Endothelial cell of umbilical vein (primary cell): ENCODE data around the gene CEP95.

Source experiments
- CTCF ChIP-seq, 2 donors: IDR thresholded peaks; 1 replicate in 1 of 2; 2 replicates in 1 of 2; pipeline ENCODE4 v1.5.1; 2011; ENCODE audit warnings: low read length in 2 of 2, mild to moderate bottlenecking in 2 of 2, moderate library complexity in 2 of 2, control low read depth in 1 of 2, inconsistent platforms in 1 of 2, low read depth in 1 of 2; ENCODE audit not compliant: insufficient read depth in 1 of 2; ENCODE audit errors: extremely low read depth in 1 of 2
- EZH2 ChIP-seq: IDR thresholded peaks from 2 replicates; pipeline ENCODE4 v1.6.1; 2012; ENCODE audit warnings: borderline replicate concordance, low read depth, mild to moderate bottlenecking, moderate library complexity, low read length, inconsistent platforms; ENCODE audit not compliant: severe bottlenecking

GRCh38 chr17:64508683-64509082, 1.9 kb downstream of the CEP95 start:
- TF ChIP-seq CTCF (IDR thresholded peaks at IDR 0.05; ENCODE audit: extremely low read depth in 1 of 2, insufficient read depth in 1 of 2, low read depth in 1 of 2, low read length in 2 of 2) (no peak), EZH2 (no peak)
